B cell (primary cell): ENCODE measurements around the gene PSEN1. TPM values are rescaled to one million over a fixed set of nuclear protein-coding genes. Genes with fewer than 3 reads are reported as not detected.

Experiments used
- ATAC-seq: fragments of 200-7000 bp; cut with Tn5 transposase; one replicate; pipeline ENCODE4 v1.10.0; 2021; ENCODE audit warnings: low read depth, mild to moderate bottlenecking, moderate number of reproducible peaks, moderate library complexity
- CTCF ChIA-PET: fragments of 350-600 bp; sonication (Branson Sonifier 250); formaldehyde crosslinking; loops from one replicate; lab custom pipeline; 2021; ENCODE audit warnings: antibody characterized with exemption, inconsistent platforms; lab: Charles Lee
- POLR2A ChIA-PET: fragments of 350-600 bp; sonication (Branson Sonifier 250); formaldehyde crosslinking; loops from one replicate; lab custom pipeline; 2021; ENCODE audit warnings: antibody characterized with exemption; lab: Charles Lee
- DNase-seq: peaks from one replicate; pipeline ENCODE4 v3.0.0; 2013
- H2AFZ ChIP-seq: 2 replicates; pipeline ENCODE4 v1.6.1; 2012; ENCODE audit warnings: mild to moderate bottlenecking, low read depth, low read length; ENCODE audit not compliant: insufficient read depth, poor library complexity, severe bottlenecking
- H3K27ac ChIP-seq, 2 donors: 1 replicate in 1 of 2; 2 replicates in 1 of 2; pipeline ENCODE4 v1.5.1; 2012 to 2013; ENCODE audit warnings: low read length in 2 of 2, mild to moderate bottlenecking in 2 of 2, moderate library complexity in 1 of 2
- H3K27me3 ChIP-seq, 4 experiments: fragments of 200-600 bp in 1 of 4; sonication (generic) in 1 of 4; replicated peaks in 1 of 4; 1 replicate in 2 of 4; 2 replicates in 2 of 4; pipeline versions ENCODE4 v1.6.1 to v1.7.0; 2013 to 2016; ENCODE audit warnings: low read length in 3 of 4, mild to moderate bottlenecking in 2 of 4, mixed read lengths in 1 of 4, moderate library complexity in 1 of 4; ENCODE audit not compliant: insufficient read depth in 4 of 4, control insufficient read depth in 3 of 4; ENCODE audit errors: control extremely low read depth in 1 of 4
- H3K36me3 ChIP-seq, 2 experiments: replicated peaks in 1 of 2; 1 replicate in 1 of 2; 2 replicates in 1 of 2; pipeline versions ENCODE4 v1.6.1 to v1.7.1; 2013; ENCODE audit warnings: low read length in 1 of 2; ENCODE audit not compliant: insufficient read depth in 2 of 2, control insufficient read depth in 1 of 2; ENCODE audit errors: control extremely low read depth in 1 of 2, extremely low read depth in 1 of 2
- H3K4me1 ChIP-seq, 2 donors: fragments of 200-600 bp in 1 of 2; sonication (generic) in 1 of 2; 1 replicate in 1 of 2; 2 replicates in 1 of 2; pipeline versions ENCODE4 v1.5.1 to v1.6.1; 2013 to 2017; ENCODE audit warnings: low read length in 2 of 2; ENCODE audit not compliant: control insufficient read depth in 2 of 2, insufficient read depth in 2 of 2
- H3K4me2 ChIP-seq: replicated peaks from 2 replicates; pipeline ENCODE3; 2012; ENCODE audit warnings: mild to moderate bottlenecking, low read depth, low read length; ENCODE audit not compliant: poor library complexity, severe bottlenecking
- H3K4me3 ChIP-seq, 5 experiments: fragments of 200-600 bp in 1 of 5; sonication (generic) in 1 of 5; 1 replicate in 3 of 5; 2 replicates in 2 of 5; pipeline versions ENCODE4 v1.5.1 to v1.7.0; 2011 to 2016; ENCODE audit warnings: low read length in 4 of 5, mild to moderate bottlenecking in 4 of 5, low read depth in 2 of 5, control low read depth in 1 of 5, moderate library complexity in 1 of 5; ENCODE audit not compliant: insufficient read depth in 1 of 5; ENCODE audit errors: control extremely low read depth in 1 of 5, extremely low read depth in 1 of 5
- H3K79me2 ChIP-seq: fragments of 200-600 bp; sonication (generic); one replicate; pipeline ENCODE4 v1.6.0; 2016; ENCODE audit warnings: low read length; ENCODE audit not compliant: control insufficient read depth, insufficient read depth
- H3K9ac ChIP-seq: fragments of 200-600 bp; sonication (generic); 2 replicates; pipeline ENCODE4 v1.6.1; 2017; ENCODE audit warnings: mild to moderate bottlenecking, low read length, moderate library complexity
- H3K9me3 ChIP-seq, 3 donors: one replicate each; pipeline versions ENCODE4 v1.6.1 to v1.7.1; 2013; ENCODE audit warnings: low read length in 2 of 3; ENCODE audit not compliant: control insufficient read depth in 2 of 3, insufficient read depth in 1 of 3; ENCODE audit errors: control extremely low read depth in 1 of 3
- H4K20me1 ChIP-seq: 2 replicates; pipeline ENCODE4 v1.6.0; 2012; ENCODE audit warnings: mild to moderate bottlenecking, low read length; ENCODE audit not compliant: insufficient read depth, control insufficient read depth, poor library complexity, severe bottlenecking
- H3K27ac Mint-ChIP-seq: one replicate; pipeline ENCODE4 v1.8.0; 2021; ENCODE audit warnings: mixed read lengths
- H3K27me3 Mint-ChIP-seq: one replicate; pipeline ENCODE4 v1.8.0; 2021; ENCODE audit warnings: mixed read lengths
- H3K4me1 Mint-ChIP-seq: one replicate; pipeline ENCODE4 v1.8.0; 2021; ENCODE audit warnings: mixed read lengths
- H3K4me3 Mint-ChIP-seq: one replicate; pipeline ENCODE4 v1.8.0; 2021; ENCODE audit warnings: mixed read lengths
- H3K9me3 Mint-ChIP-seq: one replicate; pipeline ENCODE4 v1.8.0; 2022; ENCODE audit warnings: mixed read lengths; ENCODE audit not compliant: insufficient read depth
- EZH2 ChIP-seq: IDR thresholded peaks from 2 replicates; pipeline ENCODE4 v1.6.1; 2012; ENCODE audit warnings: borderline replicate concordance, low read depth, mild to moderate bottlenecking, moderate library complexity, low read length; ENCODE audit not compliant: insufficient read depth, poor library complexity, severe bottlenecking
- WGBS: methylation state at CpG from one replicate; pipeline ENCODE4 v1.1.5; 2013; ENCODE audit warnings: missing lambda C conversion rate; ENCODE audit not compliant: insufficient coverage; 5-methylcytosine and 5-hydroxymethylcytosine counted together
- intact Hi-C: fragments of 100-400 bp; cut with micrococcal nuclease; formaldehyde crosslinking; loops from one replicate; pipeline ENCODE4 v1.10.0; 2022
- polyA plus RNA-seq: library from polyadenylated mRNA; depleted of rRNA; stranded (reverse); fragments of >200 nt; gene quantifications from 2 replicates; pipeline ENCODE4 v1.2.3, GENCODE V29; 2012
- small RNA-seq: library from RNA; depleted of rRNA; stranded (forward); fragments of <200 nt; gene quantifications from one replicate; pipeline ENCODE3, GENCODE V24; 2012; ENCODE audit warnings: low replicate concordance, low read depth; ENCODE audit not compliant: insufficient read length
- total RNA-seq, 2 donors: library from RNA; stranded (reverse); fragments of 120-200 nt in 1 of 2; gene quantifications; 1 replicate in 1 of 2; 2 replicates in 1 of 2; pipeline versions ENCODE4 v1.2.3 to v1.2.4, GENCODE V29; 2013 to 2022
- TF ChIP-seq, protein P1 (sequence below): fragments of 200-600 bp; IDR thresholded peaks from one replicate; pipeline ENCODE4 v1.8.0; 2022; ENCODE audit warnings: antibody characterized with exemption, mild to moderate bottlenecking

PSEN1 gene
- total and polyA plus RNA-seq, 2 donors (not counting 1 experiment from before 2014, with no cell fraction given) = 10.2 to 75.9 TPM

DNA sequence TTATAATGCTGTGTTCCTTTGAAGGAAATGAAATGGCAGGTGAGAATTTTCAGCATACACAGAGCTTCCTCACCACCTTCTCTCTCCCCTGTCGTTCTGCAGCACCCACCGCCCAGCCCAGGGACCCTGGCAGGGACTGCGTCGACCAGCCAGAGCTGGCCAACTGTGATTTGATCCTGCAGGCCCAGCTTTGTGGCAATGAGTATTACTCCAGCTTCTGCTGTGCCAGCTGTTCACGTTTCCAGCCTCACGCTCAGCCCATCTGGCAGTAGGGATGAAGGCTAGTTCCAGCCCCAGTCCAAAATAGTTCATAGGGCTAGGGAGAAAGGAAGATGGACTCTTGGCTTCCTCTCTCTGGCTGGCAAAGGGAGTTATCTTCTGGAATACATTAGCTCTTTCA lies 136.1 kb downstream of the PSEN1 start:
- Histone ChIP-seq H3K4me2 (no peak overlapping the region), H3K4me3 (no peak overlapping the region), H3K27me3 (no peaks in the 10 kb centered on the region), H3K9ac (no peak overlapping the region), H2AFZ (no peak overlapping the region), H4K20me1 (no peaks in the 10 kb centered on the region), H3K9me3 (no peaks in the 10 kb centered on the region), H3K36me3 (peaks cover 0 to 27% of the 10 kb centered on the region in 2 experiments), H3K79me2 (no peaks in the 10 kb centered on the region), H3K27ac (no peak overlapping the region), H3K4me1 (peaks cover 11 to 13% of the 10 kb centered on the region in 2 donors)
- TF ChIP-seq EZH2 = no peak
- TF ChIP-seq, protein P1, sequence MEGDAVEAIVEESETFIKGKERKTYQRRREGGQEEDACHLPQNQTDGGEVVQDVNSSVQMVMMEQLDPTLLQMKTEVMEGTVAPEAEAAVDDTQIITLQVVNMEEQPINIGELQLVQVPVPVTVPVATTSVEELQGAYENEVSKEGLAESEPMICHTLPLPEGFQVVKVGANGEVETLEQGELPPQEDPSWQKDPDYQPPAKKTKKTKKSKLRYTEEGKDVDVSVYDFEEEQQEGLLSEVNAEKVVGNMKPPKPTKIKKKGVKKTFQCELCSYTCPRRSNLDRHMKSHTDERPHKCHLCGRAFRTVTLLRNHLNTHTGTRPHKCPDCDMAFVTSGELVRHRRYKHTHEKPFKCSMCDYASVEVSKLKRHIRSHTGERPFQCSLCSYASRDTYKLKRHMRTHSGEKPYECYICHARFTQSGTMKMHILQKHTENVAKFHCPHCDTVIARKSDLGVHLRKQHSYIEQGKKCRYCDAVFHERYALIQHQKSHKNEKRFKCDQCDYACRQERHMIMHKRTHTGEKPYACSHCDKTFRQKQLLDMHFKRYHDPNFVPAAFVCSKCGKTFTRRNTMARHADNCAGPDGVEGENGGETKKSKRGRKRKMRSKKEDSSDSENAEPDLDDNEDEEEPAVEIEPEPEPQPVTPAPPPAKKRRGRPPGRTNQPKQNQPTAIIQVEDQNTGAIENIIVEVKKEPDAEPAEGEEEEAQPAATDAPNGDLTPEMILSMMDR = no peak
- H3K9me3 Mint-ChIP-seq = no peaks in the 10 kb centered on the region
- H3K4me3 Mint-ChIP-seq = no peak overlapping the region
- ATAC-seq (no peak), DNase-seq (no peak)
- H3K27me3 Mint-ChIP-seq = no peaks in the 10 kb centered on the region
- ChIA-PET CTCF (interaction anchor here (1.2 kb wide), 2 partner anchors 34 to 198 kb away, joined by 3 read pairs; no protein-coding TSS in a partner anchor), POLR2A (no interaction called here)
- H3K4me1 Mint-ChIP-seq = peaks cover 25% of the 10 kb centered on the region
- H3K27ac Mint-ChIP-seq = peak overlapping the region; percentile 32
- intact Hi-C loops = no loop called here
- WGBS = 100% methylated on average over 3 of the region's 6 CpGs

Small RNA genes lying within 50 kb of the gene (small RNA-seq; reads per million reads assigned to genes)
- gene AC004858.1 (not detected), gene RNU6-419P (not detected)

Other genes with a start within 250 kb of the PSEN1 start
- gene DPF3, start 242.4 kb upstream of the PSEN1 start, total RNA-seq = 3.4 and 3.7 TPM in 2 replicates
- 10.2 and 13.4 TPM in 2 replicates for gene DPF3, start 242.4 kb upstream of the PSEN1 start, polyA plus RNA-seq
- gene DCAF4, start 210.0 kb upstream of the PSEN1 start, total RNA-seq = 35.3 and 36.2 TPM in 2 replicates
- gene DCAF4, start 210.0 kb upstream of the PSEN1 start, polyA plus RNA-seq = 45.9 and 54.6 TPM in 2 replicates
- 21.2 and 22.3 TPM in 2 replicates for gene ZFYVE1, start 109.4 kb upstream of the PSEN1 start, total RNA-seq
- 12.5 and 17.6 TPM in 2 replicates for gene ZFYVE1, start 109.4 kb upstream of the PSEN1 start, polyA plus RNA-seq
- gene RBM25, start 78.0 kb upstream of the PSEN1 start, total RNA-seq = 137 and 151 TPM in 2 replicates
- 20.2 and 47.9 TPM in 2 replicates for gene RBM25, start 78.0 kb upstream of the PSEN1 start, polyA plus RNA-seq
- 0.92 and 1.5 TPM in 2 replicates for gene PAPLN, start 101.0 kb downstream of the PSEN1 start, total RNA-seq
- gene PAPLN, start 101.0 kb downstream of the PSEN1 start, polyA plus RNA-seq = 0.69 and 1.2 TPM in 2 replicates